Measurements from ENCODE around the gene FSIP1. TPM values are rescaled to one million over a fixed set of nuclear protein-coding genes. Genes with fewer than 3 reads are reported as not detected.

FSIP1 gene
- total and polyA plus RNA-seq, 12 donors, result 0.15 to 4.4 (median 0.89) TPM

DNA sequence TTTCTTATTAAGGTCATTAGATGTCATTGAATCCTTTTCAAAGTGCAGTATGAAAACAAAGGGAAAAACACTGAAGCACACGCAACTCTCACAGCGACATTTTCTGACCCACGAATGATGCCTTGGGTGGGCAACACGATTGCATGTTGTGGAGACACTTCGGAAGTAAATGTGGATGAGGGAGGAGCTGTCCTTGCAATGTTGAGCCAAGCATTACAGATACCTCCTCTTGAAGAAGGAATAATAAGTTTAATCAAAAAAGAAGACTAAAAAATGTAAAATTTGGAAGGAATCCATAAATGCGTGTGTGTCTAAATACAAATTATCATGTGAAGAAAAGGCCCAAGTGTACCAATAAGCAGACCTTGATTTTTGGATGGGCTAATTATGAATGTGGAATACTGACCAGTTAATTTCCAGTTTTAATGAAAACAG is 184.9 kb downstream of the FSIP1 start:
- TF ChIP-seq, protein P1, sequence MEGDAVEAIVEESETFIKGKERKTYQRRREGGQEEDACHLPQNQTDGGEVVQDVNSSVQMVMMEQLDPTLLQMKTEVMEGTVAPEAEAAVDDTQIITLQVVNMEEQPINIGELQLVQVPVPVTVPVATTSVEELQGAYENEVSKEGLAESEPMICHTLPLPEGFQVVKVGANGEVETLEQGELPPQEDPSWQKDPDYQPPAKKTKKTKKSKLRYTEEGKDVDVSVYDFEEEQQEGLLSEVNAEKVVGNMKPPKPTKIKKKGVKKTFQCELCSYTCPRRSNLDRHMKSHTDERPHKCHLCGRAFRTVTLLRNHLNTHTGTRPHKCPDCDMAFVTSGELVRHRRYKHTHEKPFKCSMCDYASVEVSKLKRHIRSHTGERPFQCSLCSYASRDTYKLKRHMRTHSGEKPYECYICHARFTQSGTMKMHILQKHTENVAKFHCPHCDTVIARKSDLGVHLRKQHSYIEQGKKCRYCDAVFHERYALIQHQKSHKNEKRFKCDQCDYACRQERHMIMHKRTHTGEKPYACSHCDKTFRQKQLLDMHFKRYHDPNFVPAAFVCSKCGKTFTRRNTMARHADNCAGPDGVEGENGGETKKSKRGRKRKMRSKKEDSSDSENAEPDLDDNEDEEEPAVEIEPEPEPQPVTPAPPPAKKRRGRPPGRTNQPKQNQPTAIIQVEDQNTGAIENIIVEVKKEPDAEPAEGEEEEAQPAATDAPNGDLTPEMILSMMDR (IDR thresholded peaks at IDR 0.05), result no peak
- Histone ChIP-seq H3K27ac (no peak overlapping the region), H3K4me1 (peaks cover 0 to 7% (median 0%) of the 10 kb centered on the region in 9 donors), H3K4me3 (no peak overlapping the region), H3K9me3 (no peaks in the 10 kb centered on the region), H3K36me3 (peaks cover 0 to 46% (median 33%) of the 10 kb centered on the region in 9 donors), H3K27me3 (no peaks in the 10 kb centered on the region)
- intact Hi-C loops (cut with DNase I), result no loop called here
- DNase-seq (no peak), ATAC-seq (peak in 1 of 8 donors; percentile 25)
- WGBS, 2 donors, result 83 to 91% methylated on average over 6 of the region's 6 CpGs

DNA sequence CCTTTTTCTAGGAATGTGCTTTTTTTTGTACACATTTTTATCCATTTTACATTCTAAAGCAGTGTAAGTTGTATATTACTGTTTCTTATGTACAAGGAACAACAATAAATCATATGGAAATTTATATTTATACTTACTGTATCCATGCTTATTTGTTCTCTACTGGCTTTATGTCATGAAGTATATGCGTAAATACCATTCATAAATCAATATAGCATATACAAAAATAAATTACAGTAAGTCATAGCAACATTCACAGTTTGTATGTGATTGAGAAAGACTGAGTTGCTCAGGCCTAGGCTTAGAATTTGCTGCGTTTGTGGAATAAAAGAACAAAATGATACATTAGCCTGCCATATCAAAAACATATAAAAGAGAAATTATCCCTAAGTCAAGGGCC is 185.3 kb downstream of the FSIP1 start:
- Histone ChIP-seq H3K9me3 (no peaks in the 10 kb centered on the region), H3K27me3 (no peaks in the 10 kb centered on the region), H3K36me3 (peaks cover 0 to 50% (median 37%) of the 10 kb centered on the region in 9 donors), H3K4me1 (peaks cover 0 to 7% (median 0%) of the 10 kb centered on the region in 9 donors), H3K4me3 (no peak overlapping the region), H3K27ac (no peak overlapping the region)
- DNase-seq (no peak), ATAC-seq (no peak)
- intact Hi-C loops (cut with DNase I), result no loop called here
- TF ChIP-seq, protein P1 (IDR thresholded peaks at IDR 0.05), result no peak
- 92 to 95% methylated on average over 2 of the region's 2 CpGs for WGBS, 2 donors

DNA sequence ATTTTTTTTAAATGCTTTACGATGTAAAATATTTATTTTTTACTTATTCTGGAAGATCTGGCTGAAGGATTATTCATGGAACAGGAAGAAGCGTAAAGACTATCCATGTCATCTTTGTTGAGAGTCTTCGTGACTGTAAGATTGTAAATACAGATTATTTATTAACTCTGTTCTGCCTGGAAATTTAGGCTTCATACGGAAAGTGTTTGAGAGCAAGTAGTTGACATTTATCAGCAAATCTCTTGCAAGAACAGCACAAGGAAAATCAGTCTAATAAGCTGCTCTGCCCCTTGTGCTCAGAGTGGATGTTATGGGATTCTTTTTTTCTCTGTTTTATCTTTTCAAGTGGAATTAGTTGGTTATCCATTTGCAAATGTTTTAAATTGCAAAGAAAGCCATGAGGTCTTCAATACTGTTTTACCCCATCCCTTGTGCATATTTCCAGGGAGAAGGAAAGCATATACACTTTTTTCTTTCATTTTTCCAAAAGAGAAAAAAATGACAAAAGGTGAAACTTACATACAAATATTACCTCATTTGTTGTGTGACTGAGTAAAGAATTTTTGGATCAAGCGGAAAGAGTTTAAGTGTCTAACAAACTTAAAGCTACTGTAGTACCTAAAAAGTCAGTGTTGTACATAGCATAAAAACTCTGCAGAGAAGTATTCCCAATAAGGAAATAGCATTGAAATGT is 186.1 kb downstream of the FSIP1 start:
- DNase-seq (no peak), ATAC-seq (no peak)
- H3K4me3 ChIP-seq, result no peak overlapping the region
- H3K36me3 ChIP-seq, result peaks cover 0 to 58% (median 43%) of the 10 kb centered on the region in 9 donors
- intact Hi-C loops (cut with DNase I), result no loop called here
- WGBS, 2 donors, result 77 to 80% methylated on average over 5 of the region's 5 CpGs
- no peaks in the 10 kb centered on the region for H3K27me3 ChIP-seq
- H3K4me1 ChIP-seq, result peaks cover 0 to 7% (median 0%) of the 10 kb centered on the region in 9 donors
- no peak overlapping the region for H3K27ac ChIP-seq
- H3K9me3 ChIP-seq, result no peaks in the 10 kb centered on the region
- TF ChIP-seq, protein P1 (IDR thresholded peaks at IDR 0.05), result no peak

DNA sequence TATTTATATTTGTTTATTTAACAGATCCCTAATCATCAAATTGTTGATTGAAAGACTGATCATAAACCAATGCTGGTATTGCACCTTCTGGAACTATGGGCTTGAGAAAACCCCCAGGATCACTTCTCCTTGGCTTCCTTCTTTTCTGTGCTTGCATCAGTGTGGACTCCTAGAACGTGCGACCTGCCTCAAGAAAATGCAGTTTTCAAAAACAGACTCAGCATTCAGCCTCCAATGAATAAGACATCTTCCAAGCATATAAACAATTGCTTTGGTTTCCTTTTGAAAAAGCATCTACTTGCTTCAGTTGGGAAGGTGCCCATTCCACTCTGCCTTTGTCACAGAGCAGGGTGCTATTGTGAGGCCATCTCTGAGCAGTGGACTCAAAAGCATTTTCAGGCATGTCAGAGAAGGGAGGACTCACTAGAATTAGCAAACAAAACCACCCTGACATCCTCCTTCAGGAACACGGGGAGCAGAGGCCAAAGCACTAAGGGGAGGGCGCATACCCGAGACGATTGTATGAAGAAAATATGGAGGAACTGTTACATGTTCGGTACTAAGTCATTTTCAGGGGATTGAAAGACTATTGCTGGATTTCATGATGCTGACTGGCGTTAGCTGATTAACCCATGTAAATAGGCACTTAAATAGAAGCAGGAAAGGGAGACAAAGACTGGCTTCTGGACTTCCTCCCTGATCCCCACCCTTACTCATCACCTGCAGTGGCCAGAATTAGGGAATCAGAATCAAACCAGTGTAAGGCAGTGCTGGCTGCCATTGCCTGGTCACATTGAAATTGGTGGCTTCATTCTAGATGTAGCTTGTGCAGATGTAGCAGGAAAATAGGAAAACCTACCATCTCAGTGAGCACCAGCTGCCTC is 187.1 kb downstream of the FSIP1 start:
- H3K27ac ChIP-seq, result no peak overlapping the region
- ATAC-seq (peak in 2 of 8 donors; percentile 1 to 12), DNase-seq (no peak)
- H3K9me3 ChIP-seq, result no peaks in the 10 kb centered on the region
- H3K36me3 ChIP-seq, result peaks cover 0 to 67% (median 51%) of the 10 kb centered on the region in 9 donors
- H3K27me3 ChIP-seq, result no peaks in the 10 kb centered on the region
- TF ChIP-seq, protein P1 (IDR thresholded peaks at IDR 0.05), result no peak
- 86% methylated on average over 8 of the region's 8 CpGs for WGBS, 2 donors
- H3K4me3 ChIP-seq, result no peak overlapping the region
- intact Hi-C loops (cut with DNase I), result no loop called here
- H3K4me1 ChIP-seq, result peaks cover 0 to 7% (median 0%) of the 10 kb centered on the region in 9 donors

Measured in heart right ventricle (tissue), 16 donors.